ENCODE results near the gene SYT15.

The SYT15 gene

GRCh38 chr10:46550795-46551700, 27.9 kb upstream of the SYT15 start:
- Histone ChIP-seq H3K9ac (ENCODE audit: low read length in 5 of 5) (no peak overlapping the region), H3K4me3 (ENCODE audit: low read depth in 1 of 5, low read length in 5 of 5) (no peak overlapping the region), H3K27ac (ENCODE audit: low read depth, low read length) (no peak overlapping the region), H3K36me3 (ENCODE audit: control insufficient read depth in 5 of 5, insufficient read depth in 5 of 5, low read length in 5 of 5) (no peaks in the 10 kb centered on the region), H3K9me3 (ENCODE audit: control insufficient read depth in 5 of 5, low read length in 5 of 5) (no peaks in the 10 kb centered on the region), H3K4me1 (ENCODE audit: control insufficient read depth in 5 of 5, insufficient read depth in 5 of 5, low read length in 5 of 5) (peaks cover 0 to 4% (median 3%) of the 10 kb centered on the region in 5 donors), H3K27me3 (ENCODE audit: control insufficient read depth in 5 of 5, insufficient read depth in 4 of 5, low read length in 5 of 5) (peaks cover 18 to 45% (median 38%) of the 10 kb centered on the region in 5 donors)

GRCh38 chr10:46551701-46552525, 27.0 kb upstream of the SYT15 start:
- H3K4me3 ChIP-seq (ENCODE audit: low read depth in 1 of 5, low read length in 5 of 5), result no peak overlapping the region
- peaks cover 0 to 7% (median 6%) of the 10 kb centered on the region in 5 donors for H3K4me1 ChIP-seq (ENCODE audit: control insufficient read depth in 5 of 5, insufficient read depth in 5 of 5, low read length in 5 of 5)
- no peak overlapping the region for H3K27ac ChIP-seq (ENCODE audit: low read depth, low read length)
- no peaks in the 10 kb centered on the region for H3K36me3 ChIP-seq (ENCODE audit: control insufficient read depth in 5 of 5, insufficient read depth in 5 of 5, low read length in 5 of 5)
- peaks cover 21 to 51% (median 42%) of the 10 kb centered on the region in 5 donors for H3K27me3 ChIP-seq (ENCODE audit: control insufficient read depth in 5 of 5, insufficient read depth in 4 of 5, low read length in 5 of 5)
- H3K9ac ChIP-seq (ENCODE audit: low read length in 5 of 5), result no peak overlapping the region
- no peaks in the 10 kb centered on the region for H3K9me3 ChIP-seq (ENCODE audit: control insufficient read depth in 5 of 5, low read length in 5 of 5)

- Histone ChIP-seq H3K9me3 (ENCODE audit: control insufficient read depth in 5 of 5, low read length in 5 of 5) (no peaks in the 10 kb centered on the region), H3K9ac (ENCODE audit: low read length in 5 of 5) (no peak overlapping the region), H3K4me1 (ENCODE audit: control insufficient read depth in 5 of 5, insufficient read depth in 5 of 5, low read length in 5 of 5) (peaks cover 0 to 7% (median 6%) of the 10 kb centered on the region in 5 donors), H3K4me3 (ENCODE audit: low read depth in 1 of 5, low read length in 5 of 5) (no peak overlapping the region), H3K27me3 (ENCODE audit: control insufficient read depth in 5 of 5, insufficient read depth in 4 of 5, low read length in 5 of 5) (peaks cover 28 to 55% (median 49%) of the 10 kb centered on the region in 5 donors), H3K27ac (ENCODE audit: low read depth, low read length) (no peak overlapping the region), H3K36me3 (ENCODE audit: control insufficient read depth in 5 of 5, insufficient read depth in 5 of 5, low read length in 5 of 5) (no peaks in the 10 kb centered on the region)
These were observed 26.2 kb upstream of the SYT15 start for GRCh38 chr10:46552526-46553237.

GRCh38 chr10:46553238-46554049, 25.5 kb upstream of the SYT15 start:
- Histone ChIP-seq H3K36me3 (ENCODE audit: control insufficient read depth in 5 of 5, insufficient read depth in 5 of 5, low read length in 5 of 5) (no peaks in the 10 kb centered on the region), H3K4me1 (ENCODE audit: control insufficient read depth in 5 of 5, insufficient read depth in 5 of 5, low read length in 5 of 5) (peaks cover 0 to 7% (median 6%) of the 10 kb centered on the region in 5 donors), H3K9ac (ENCODE audit: low read length in 5 of 5) (no peak overlapping the region), H3K27ac (ENCODE audit: low read depth, low read length) (no peak overlapping the region), H3K9me3 (ENCODE audit: control insufficient read depth in 5 of 5, low read length in 5 of 5) (no peaks in the 10 kb centered on the region), H3K27me3 (ENCODE audit: control insufficient read depth in 5 of 5, insufficient read depth in 4 of 5, low read length in 5 of 5) (peaks cover 36 to 59% (median 56%) of the 10 kb centered on the region in 5 donors), H3K4me3 (ENCODE audit: low read depth in 1 of 5, low read length in 5 of 5) (no peak overlapping the region)

DNA sequence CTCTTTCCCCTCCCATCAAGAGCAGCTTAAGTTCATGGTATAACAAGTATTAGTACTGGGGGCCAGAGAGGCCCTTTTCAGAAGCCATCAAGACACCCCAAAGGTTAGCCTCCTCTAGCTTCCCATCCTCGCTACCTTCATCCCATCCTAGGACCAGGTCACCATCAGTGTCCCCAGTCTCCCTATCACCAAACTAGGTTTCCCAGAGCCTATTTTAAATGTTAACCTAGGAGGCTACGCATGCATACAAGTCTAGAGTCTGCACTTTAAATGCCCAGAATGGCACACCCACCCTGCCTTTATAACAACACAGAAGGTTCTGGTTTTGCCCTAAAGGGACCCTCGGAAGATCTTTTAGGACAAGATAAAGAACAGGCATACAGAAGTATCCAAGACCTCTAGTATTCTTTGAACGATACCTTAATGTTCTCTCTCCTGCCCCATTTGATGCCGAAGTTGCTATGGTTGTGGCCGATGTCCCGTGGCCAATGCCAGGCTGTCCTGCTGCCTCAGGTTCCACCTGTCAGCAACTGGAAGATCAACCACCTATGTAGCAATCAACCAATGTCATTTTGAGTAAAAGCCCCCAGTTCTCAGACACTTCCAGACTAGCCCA, 24.7 kb upstream of the SYT15 start:
- Histone ChIP-seq H3K4me3 (ENCODE audit: low read depth in 1 of 5, low read length in 5 of 5) (no peak overlapping the region), H3K9me3 (ENCODE audit: control insufficient read depth in 5 of 5, low read length in 5 of 5) (no peaks in the 10 kb centered on the region), H3K27me3 (ENCODE audit: control insufficient read depth in 5 of 5, insufficient read depth in 4 of 5, low read length in 5 of 5) (peaks cover 40 to 67% (median 61%) of the 10 kb centered on the region in 5 donors), H3K4me1 (ENCODE audit: control insufficient read depth in 5 of 5, insufficient read depth in 5 of 5, low read length in 5 of 5) (peaks cover 0 to 7% (median 6%) of the 10 kb centered on the region in 5 donors), H3K36me3 (ENCODE audit: control insufficient read depth in 5 of 5, insufficient read depth in 5 of 5, low read length in 5 of 5) (no peaks in the 10 kb centered on the region), H3K9ac (ENCODE audit: low read length in 5 of 5) (no peak overlapping the region), H3K27ac (ENCODE audit: low read depth, low read length) (no peak overlapping the region)

GRCh38 chr10:46555366-46555712, 23.6 kb upstream of the SYT15 start:
- H3K4me1 ChIP-seq (ENCODE audit: control insufficient read depth in 5 of 5, insufficient read depth in 5 of 5, low read length in 5 of 5), result peaks cover 0 to 7% (median 6%) of the 10 kb centered on the region in 5 donors
- no peak overlapping the region for H3K9ac ChIP-seq (ENCODE audit: low read length in 5 of 5)
- no peak overlapping the region for H3K4me3 ChIP-seq (ENCODE audit: low read depth in 1 of 5, low read length in 5 of 5)
- H3K27ac ChIP-seq (ENCODE audit: low read depth, low read length), result no peak overlapping the region
- no peaks in the 10 kb centered on the region for H3K9me3 ChIP-seq (ENCODE audit: control insufficient read depth in 5 of 5, low read length in 5 of 5)
- no peaks in the 10 kb centered on the region for H3K36me3 ChIP-seq (ENCODE audit: control insufficient read depth in 5 of 5, insufficient read depth in 5 of 5, low read length in 5 of 5)
- H3K27me3 ChIP-seq (ENCODE audit: control insufficient read depth in 5 of 5, insufficient read depth in 4 of 5, low read length in 5 of 5), result peaks cover 44 to 71% (median 62%) of the 10 kb centered on the region in 5 donors

DNA sequence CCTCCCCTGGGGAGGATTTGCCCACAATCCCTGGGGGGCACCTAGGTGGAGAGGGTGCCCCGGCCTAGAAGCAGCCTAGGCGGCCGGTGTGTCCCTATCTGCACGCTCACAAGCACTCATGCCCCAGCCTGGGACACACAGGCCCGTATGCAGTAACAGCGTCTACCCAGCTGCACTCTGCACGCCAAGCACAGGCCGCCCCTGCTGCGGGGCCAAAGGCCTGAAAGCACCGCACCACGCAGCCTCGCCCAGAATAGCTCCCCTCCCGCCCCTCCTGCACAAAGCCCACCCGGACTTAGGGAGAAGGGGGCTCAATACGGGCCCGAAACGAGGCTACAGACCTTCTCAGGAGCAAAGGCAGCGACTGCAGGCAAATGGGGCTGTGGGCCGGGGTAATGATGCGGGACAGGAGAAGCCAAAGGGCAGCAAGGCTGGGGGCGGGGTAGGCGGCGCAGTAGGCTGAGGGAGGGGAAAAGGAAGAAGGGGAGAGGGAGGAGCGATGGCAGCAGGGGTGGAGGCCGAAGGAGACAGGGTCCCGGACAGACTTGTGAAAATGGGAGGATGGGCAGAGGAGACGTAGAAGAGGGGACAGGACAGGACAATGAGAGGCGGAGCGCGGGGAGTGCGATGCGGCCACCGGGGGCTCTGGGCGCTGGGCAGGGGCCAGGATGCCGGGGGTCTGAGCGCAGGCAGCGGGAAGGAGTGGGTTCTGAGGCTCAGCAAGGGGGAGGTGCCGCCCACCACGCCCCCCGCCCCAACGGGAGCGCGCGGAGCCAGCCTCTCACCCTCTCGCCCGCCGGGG, 23.0 kb upstream of the SYT15 start:
- H3K36me3 ChIP-seq (ENCODE audit: control insufficient read depth in 5 of 5, insufficient read depth in 5 of 5, low read length in 5 of 5), result no peaks in the 10 kb centered on the region
- H3K4me3 ChIP-seq (ENCODE audit: low read depth in 1 of 5, low read length in 5 of 5), result peak overlapping the region in 3 of 5 donors; percentile 23 to 42 (median 40)
- peaks cover 48 to 72% (median 58%) of the 10 kb centered on the region in 5 donors for H3K27me3 ChIP-seq (ENCODE audit: control insufficient read depth in 5 of 5, insufficient read depth in 4 of 5, low read length in 5 of 5)
- H3K9me3 ChIP-seq (ENCODE audit: control insufficient read depth in 5 of 5, low read length in 5 of 5), result no peaks in the 10 kb centered on the region
- H3K4me1 ChIP-seq (ENCODE audit: control insufficient read depth in 5 of 5, insufficient read depth in 5 of 5, low read length in 5 of 5), result peaks cover 0 to 7% (median 6%) of the 10 kb centered on the region in 5 donors
- H3K27ac ChIP-seq (ENCODE audit: low read depth, low read length), result no peak overlapping the region
- no peak overlapping the region for H3K9ac ChIP-seq (ENCODE audit: low read length in 5 of 5)

DNA sequence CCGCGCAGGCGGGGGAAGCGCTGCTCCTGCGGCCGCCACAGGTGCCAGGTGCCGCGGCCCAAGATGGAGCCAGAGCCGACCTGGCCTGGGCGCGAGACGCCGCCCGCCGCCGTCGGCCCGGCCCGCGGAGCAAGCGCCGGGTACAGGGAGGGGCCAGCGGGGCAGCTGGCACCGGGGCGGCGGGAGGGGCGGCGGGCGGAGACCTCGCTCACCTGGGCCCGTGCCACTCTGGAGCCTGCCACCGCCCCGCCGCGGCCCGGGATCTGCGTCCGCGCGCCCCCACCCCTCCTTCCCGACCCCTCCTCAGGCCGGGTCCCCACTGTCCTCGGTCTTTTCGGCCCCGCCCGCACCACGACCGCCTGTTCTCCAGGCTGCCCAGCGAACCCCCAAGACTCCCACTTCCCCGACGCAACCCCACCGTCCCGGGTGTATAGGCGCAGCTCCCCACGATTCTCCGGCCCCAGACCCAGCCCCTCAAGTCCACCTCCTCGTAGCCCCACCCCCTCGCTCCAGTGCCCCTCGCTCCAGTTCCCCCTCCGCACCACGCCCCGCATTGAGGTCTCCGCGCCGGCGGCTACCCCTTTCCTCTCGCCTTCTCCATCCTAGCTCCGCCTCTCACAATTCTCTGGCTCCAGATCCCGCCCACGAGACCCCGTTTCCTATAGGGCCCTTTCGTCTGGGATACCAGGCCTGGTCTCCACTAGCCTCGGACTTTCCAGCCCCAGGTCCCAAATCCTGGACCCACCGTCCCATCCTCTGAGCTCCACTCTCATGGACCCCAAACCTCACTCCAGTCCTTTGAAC, 22.2 kb upstream of the SYT15 start, which contains the start of gene GPRIN2:
Gene GPRIN2, minus strand, starts transcription at position 144 of the 804 bp plus-strand sequence. CDS start 5,922 bp downstream, outside the sequence.
- no peak within 1 kb of the TSS for H3K27ac ChIP-seq (ENCODE audit: low read depth, low read length)
- H3K36me3 ChIP-seq (ENCODE audit: control insufficient read depth in 5 of 5, insufficient read depth in 5 of 5, low read length in 5 of 5), result no peaks in the 10 kb centered on the region
- H3K9ac ChIP-seq (ENCODE audit: low read length in 5 of 5), result no peak within 1 kb of the TSS
- peaks cover 0 to 7% (median 6%) of the 10 kb centered on the region in 5 donors for H3K4me1 ChIP-seq (ENCODE audit: control insufficient read depth in 5 of 5, insufficient read depth in 5 of 5, low read length in 5 of 5)
- peak within 1 kb of the TSS in 3 of 5 donors; percentile 23 to 42 (median 40) for H3K4me3 ChIP-seq (ENCODE audit: low read depth in 1 of 5, low read length in 5 of 5)
- H3K9me3 ChIP-seq (ENCODE audit: control insufficient read depth in 5 of 5, low read length in 5 of 5), result no peaks in the 10 kb centered on the region
- peaks cover 48 to 68% (median 58%) of the 10 kb centered on the region in 5 donors for H3K27me3 ChIP-seq (ENCODE audit: control insufficient read depth in 5 of 5, insufficient read depth in 4 of 5, low read length in 5 of 5)
